ENCODE measurements around the gene KLF12.

The KLF12 gene

GRCh38 chr13:74107598-74107997 is 26.6 kb downstream of the KLF12 start:
- Histone ChIP-seq H2AFZ (ENCODE audit: low read length) (no peak overlapping the region), H3F3A (ENCODE audit: insufficient read depth, low read length) (no peaks in the 10 kb centered on the region), H3K27me3 (replicated peaks; ENCODE audit: insufficient read depth, low read length) (no peaks in the 10 kb centered on the region), H3K9ac (ENCODE audit: low read length) (no peak overlapping the region), H3K4me2 (ENCODE audit: low read depth, low read length) (no peak overlapping the region), H4K20me1 (ENCODE audit: insufficient read depth, low read length) (no peaks in the 10 kb centered on the region), H3K9me2 (replicated peaks; ENCODE audit: insufficient read depth, low read length) (no peaks in the 10 kb centered on the region), H3K9me3 (replicated peaks; ENCODE audit: insufficient read depth, low read length) (no peaks in the 10 kb centered on the region), H3K4me1 (ENCODE audit: low read length) (no peaks in the 10 kb centered on the region), H3K36me3 (replicated peaks; ENCODE audit: insufficient read depth, low read length) (no peaks in the 10 kb centered on the region), H3K4me3 (ENCODE audit: low read length) (no peak overlapping the region), H3K27ac (ENCODE audit: low read length) (no peak overlapping the region), H3K79me2 (ENCODE audit: low read length) (peaks cover 53% of the 10 kb centered on the region)
- no peak for DNase-seq
- TF ChIP-seq EZH2phosphoT487 (IDR thresholded peaks at IDR 0.05; ENCODE audit: low read length) (no peak), CTCF (IDR thresholded peaks at IDR 0.05; ENCODE audit: low read length) (no peak), EZH2 (optimal IDR thresholded peaks at IDR 0.05; ENCODE audit: low read depth, low read length) (no peak)

DNA sequence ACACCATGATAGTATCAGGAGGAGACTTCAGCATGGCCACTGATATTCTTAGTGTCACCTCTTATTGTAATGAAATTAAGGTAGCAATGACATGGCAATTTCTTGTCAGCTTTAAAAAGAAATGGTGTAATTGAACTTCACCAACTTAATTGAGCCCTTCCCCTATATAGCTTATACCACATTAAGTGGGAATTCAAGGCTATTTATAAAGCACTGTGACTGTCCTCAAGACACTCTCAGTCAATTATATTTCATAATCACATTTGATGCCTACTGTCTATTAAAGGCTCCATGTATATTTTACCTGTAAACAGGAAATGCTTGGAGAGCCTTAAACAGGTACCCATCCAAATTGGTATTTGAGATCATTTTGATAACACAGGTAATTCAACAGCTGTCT is 28.3 kb downstream of the KLF12 start:
- H3F3A ChIP-seq (ENCODE audit: insufficient read depth, low read length) = no peaks in the 10 kb centered on the region
- peaks cover 57% of the 10 kb centered on the region for H3K79me2 ChIP-seq (ENCODE audit: low read length)
- H3K4me3 ChIP-seq (ENCODE audit: low read length) = no peak overlapping the region
- H3K9me2 ChIP-seq (replicated peaks; ENCODE audit: insufficient read depth, low read length) = no peaks in the 10 kb centered on the region
- H3K9me3 ChIP-seq (replicated peaks; ENCODE audit: insufficient read depth, low read length) = no peaks in the 10 kb centered on the region
- no peak overlapping the region for H3K9ac ChIP-seq (ENCODE audit: low read length)
- H4K20me1 ChIP-seq (ENCODE audit: insufficient read depth, low read length) = no peaks in the 10 kb centered on the region
- no peak overlapping the region for H3K27ac ChIP-seq (ENCODE audit: low read length)
- H2AFZ ChIP-seq (ENCODE audit: low read length) = no peak overlapping the region
- no peaks in the 10 kb centered on the region for H3K27me3 ChIP-seq (replicated peaks; ENCODE audit: insufficient read depth, low read length)
- no peak for DNase-seq
- no peak for TF ChIP-seq CTCF (IDR thresholded peaks at IDR 0.05; ENCODE audit: low read length)
- TF ChIP-seq EZH2phosphoT487 (IDR thresholded peaks at IDR 0.05; ENCODE audit: low read length) = no peak
- TF ChIP-seq EZH2 (optimal IDR thresholded peaks at IDR 0.05; ENCODE audit: low read depth, low read length) = no peak
- no peaks in the 10 kb centered on the region for H3K36me3 ChIP-seq (replicated peaks; ENCODE audit: insufficient read depth, low read length)
- no peaks in the 10 kb centered on the region for H3K4me1 ChIP-seq (ENCODE audit: low read length)
- H3K4me2 ChIP-seq (ENCODE audit: low read depth, low read length) = no peak overlapping the region

GRCh38 chr13:74104661-74105275 is 29.4 kb downstream of the KLF12 start:
- H3F3A ChIP-seq (ENCODE audit: insufficient read depth, low read length) = no peaks in the 10 kb centered on the region
- no peak for DNase-seq
- no peak overlapping the region for H3K9ac ChIP-seq (ENCODE audit: low read length)
- no peaks in the 10 kb centered on the region for H3K27me3 ChIP-seq (replicated peaks; ENCODE audit: insufficient read depth, low read length)
- no peaks in the 10 kb centered on the region for H3K4me1 ChIP-seq (ENCODE audit: low read length)
- TF ChIP-seq CTCF (IDR thresholded peaks at IDR 0.05; ENCODE audit: low read length) = no peak
- TF ChIP-seq EZH2 (optimal IDR thresholded peaks at IDR 0.05; ENCODE audit: low read depth, low read length) = no peak
- TF ChIP-seq EZH2phosphoT487 (IDR thresholded peaks at IDR 0.05; ENCODE audit: low read length) = no peak
- H3K9me2 ChIP-seq (replicated peaks; ENCODE audit: insufficient read depth, low read length) = no peaks in the 10 kb centered on the region
- H3K9me3 ChIP-seq (replicated peaks; ENCODE audit: insufficient read depth, low read length) = no peaks in the 10 kb centered on the region
- H3K79me2 ChIP-seq (ENCODE audit: low read length) = peaks cover 60% of the 10 kb centered on the region
- no peak overlapping the region for H2AFZ ChIP-seq (ENCODE audit: low read length)
- H3K4me3 ChIP-seq (ENCODE audit: low read length) = no peak overlapping the region
- no peak overlapping the region for H3K27ac ChIP-seq (ENCODE audit: low read length)
- H3K4me2 ChIP-seq (ENCODE audit: low read depth, low read length) = no peak overlapping the region
- no peaks in the 10 kb centered on the region for H3K36me3 ChIP-seq (replicated peaks; ENCODE audit: insufficient read depth, low read length)
- H4K20me1 ChIP-seq (ENCODE audit: insufficient read depth, low read length) = no peaks in the 10 kb centered on the region
